ENCODE measurements around the gene PDE1A. TPM values are rescaled to one million over a fixed set of nuclear protein-coding genes. Genes with fewer than 3 reads are reported as not detected.

PDE1A gene
- total RNA-seq, 1 experiment from 2014 or later = not detected

- no TSS peak for BruUV-seq (replicated peaks)
- no peak overlapping the region for H3K4me3 ChIP-seq (ENCODE audit: low read length)
- H3F3A ChIP-seq (ENCODE audit: low read length, unreplicated experiment) = no peaks in the 10 kb centered on the region
- ATAC-seq (no peak), DNase-seq (no peak)
- ChIA-PET CTCF (no interaction called here), POLR2A (ENCODE audit: unreplicated experiment) (no interaction called here)
- H3K4me1 ChIP-seq (ENCODE audit: insufficient read depth, low read length) = peaks cover 11% of the 10 kb centered on the region
- no peaks in the 10 kb centered on the region for H3K27me3 ChIP-seq (ENCODE audit: low read length)
- no peak overlapping the region for H3K27ac ChIP-seq (ENCODE audit: low read length)
- no peak overlapping the region for H3K9ac ChIP-seq (ENCODE audit: low read length)
- no peaks in the 10 kb centered on the region for H3K36me3 ChIP-seq (ENCODE audit: low read depth, low read length)
- H3K9me3 ChIP-seq (ENCODE audit: low read length) = no peaks in the 10 kb centered on the region
- no peak overlapping the region for H3K4me2 ChIP-seq (ENCODE audit: low read length)
- no peaks in the 10 kb centered on the region for H3K79me2 ChIP-seq (ENCODE audit: low read length)
- TF ChIP-seq CTCF (conservative IDR thresholded peaks at IDR 0.05; ENCODE audit: low read depth, low read length) (no peak), EZH2phosphoT487 (IDR thresholded peaks at IDR 0.05; ENCODE audit: borderline replicate concordance, low read length) (no peak), EZH2 (IDR thresholded peaks at IDR 0.05; ENCODE audit: low read length, unreplicated experiment) (no peak)
- H4K20me1 ChIP-seq (ENCODE audit: low read length) = no peaks in the 10 kb centered on the region
- intact Hi-C loops (cut with micrococcal nuclease) = loop anchor here (5.0 kb wide), 1 partner anchor 232 kb away; no protein-coding TSS in a partner anchor
- H2AFZ ChIP-seq (ENCODE audit: low read length) = no peak overlapping the region
- H3K9me2 ChIP-seq (replicated peaks; ENCODE audit: low read length) = no peaks in the 10 kb centered on the region
These were observed 292.6 kb downstream of the PDE1A start for GRCh38 chr2:182134201-182134600.

DNA sequence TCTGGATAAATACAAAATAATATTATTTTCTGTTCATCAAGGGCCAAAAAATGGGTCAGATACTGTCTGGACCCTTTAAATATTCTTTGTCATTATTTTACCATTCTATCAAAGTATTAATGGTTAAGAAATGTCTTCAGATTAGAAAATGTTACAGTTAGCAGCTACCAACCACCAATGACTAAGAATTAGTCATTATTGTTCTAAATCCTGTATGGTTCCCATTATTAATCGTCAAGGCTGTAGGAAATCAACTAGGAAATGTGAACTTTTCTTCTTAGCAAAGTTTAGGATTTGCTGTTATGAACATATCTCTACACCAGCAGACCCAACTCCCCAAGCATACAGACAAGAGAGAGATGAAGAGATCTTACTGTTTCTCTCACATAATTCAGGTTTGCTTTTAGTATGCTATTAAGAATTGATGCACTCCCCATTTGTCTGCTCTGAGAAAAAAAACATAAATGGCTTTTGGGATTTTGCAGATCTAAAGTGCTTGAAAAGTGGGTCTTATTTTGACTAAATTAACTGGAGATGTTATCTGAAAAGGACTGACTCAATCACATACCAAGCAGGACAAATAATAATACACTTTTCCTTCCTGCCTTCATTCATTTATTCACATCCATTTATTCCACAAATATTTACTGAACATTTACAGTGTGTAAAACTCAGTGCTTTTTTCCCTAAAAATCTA, 293.5 kb downstream of the PDE1A start:
- 0 out of 2 replicates have a peak overlapping the region, but pooled peaks have one; percentile 2 for H3K4me2 ChIP-seq (ENCODE audit: low read length)
- H3K36me3 ChIP-seq (ENCODE audit: low read depth, low read length) = no peaks in the 10 kb centered on the region
- intact Hi-C loops (cut with micrococcal nuclease) = loop anchor here (2.0 to 5.0 kb wide), 4 partner anchors 231 to 1029 kb away; no protein-coding TSS in a partner anchor
- ATAC-seq (peak; percentile 88), DNase-seq (peak; percentile 49)
- no peaks in the 10 kb centered on the region for H3K9me2 ChIP-seq (replicated peaks; ENCODE audit: low read length)
- POLR2A ChIA-PET (ENCODE audit: unreplicated experiment) = interaction anchor here (0.5 kb wide), 1 partner anchor 348 kb away, joined by 3 read pairs; no protein-coding TSS in a partner anchor
- no peak overlapping the region for H3K27ac ChIP-seq (ENCODE audit: low read length)
- H3F3A ChIP-seq (ENCODE audit: low read length, unreplicated experiment) = no peaks in the 10 kb centered on the region
- TF ChIP-seq EZH2phosphoT487 (IDR thresholded peaks at IDR 0.05; ENCODE audit: borderline replicate concordance, low read length) = no peak
- no peak for TF ChIP-seq CTCF (conservative IDR thresholded peaks at IDR 0.05; ENCODE audit: low read depth, low read length)
- TF ChIP-seq EZH2 (IDR thresholded peaks at IDR 0.05; ENCODE audit: low read length, unreplicated experiment) = no peak
- CTCF ChIA-PET = interaction anchor here (0.7 to 1.1 kb wide), 2 partner anchors 56 to 418 kb away, joined by 4 read pairs; no protein-coding TSS in a partner anchor
- no peaks in the 10 kb centered on the region for H4K20me1 ChIP-seq (ENCODE audit: low read length)
- H3K4me3 ChIP-seq (ENCODE audit: low read length) = no peak overlapping the region
- H2AFZ ChIP-seq (ENCODE audit: low read length) = no peak overlapping the region
- H3K9me3 ChIP-seq (ENCODE audit: low read length) = no peaks in the 10 kb centered on the region
- H3K79me2 ChIP-seq (ENCODE audit: low read length) = no peaks in the 10 kb centered on the region
- no peaks in the 10 kb centered on the region for H3K27me3 ChIP-seq (ENCODE audit: low read length)
- no peak overlapping the region for H3K9ac ChIP-seq (ENCODE audit: low read length)
- no TSS peak for BruUV-seq (replicated peaks)
- peaks cover 11% of the 10 kb centered on the region for H3K4me1 ChIP-seq (ENCODE audit: insufficient read depth, low read length)

GRCh38 chr2:182132605-182133004, 294.2 kb downstream of the PDE1A start:
- Histone ChIP-seq H3K79me2 (ENCODE audit: low read length) (no peaks in the 10 kb centered on the region), H3K9me2 (replicated peaks; ENCODE audit: low read length) (no peaks in the 10 kb centered on the region), H3K27ac (ENCODE audit: low read length) (no peak overlapping the region), H3K36me3 (ENCODE audit: low read depth, low read length) (no peaks in the 10 kb centered on the region), H2AFZ (ENCODE audit: low read length) (no peak overlapping the region), H3K4me2 (ENCODE audit: low read length) (no peak overlapping the region), H3F3A (ENCODE audit: low read length, unreplicated experiment) (no peaks in the 10 kb centered on the region), H3K4me3 (ENCODE audit: low read length) (no peak overlapping the region), H3K9me3 (ENCODE audit: low read length) (no peaks in the 10 kb centered on the region), H4K20me1 (ENCODE audit: low read length) (no peaks in the 10 kb centered on the region), H3K9ac (ENCODE audit: low read length) (no peak overlapping the region), H3K4me1 (ENCODE audit: insufficient read depth, low read length) (peaks cover 11% of the 10 kb centered on the region), H3K27me3 (ENCODE audit: low read length) (no peaks in the 10 kb centered on the region)
- POLR2A ChIA-PET (ENCODE audit: unreplicated experiment) = interaction anchor here (0.5 kb wide), 1 partner anchor 348 kb away, joined by 3 read pairs; no protein-coding TSS in a partner anchor
- intact Hi-C loops (cut with micrococcal nuclease) = loop anchor here (2.0 to 5.0 kb wide), 4 partner anchors 230 to 1028 kb away; no protein-coding TSS in a partner anchor
- no TSS peak for BruUV-seq (replicated peaks)
- CTCF ChIA-PET = interaction anchor here (1.1 kb wide), 1 partner anchor 418 kb away, joined by 4 read pairs; no protein-coding TSS in a partner anchor
- TF ChIP-seq EZH2phosphoT487 (IDR thresholded peaks at IDR 0.05; ENCODE audit: borderline replicate concordance, low read length) (no peak), EZH2 (IDR thresholded peaks at IDR 0.05; ENCODE audit: low read length, unreplicated experiment) (no peak), CTCF (conservative IDR thresholded peaks at IDR 0.05; ENCODE audit: low read depth, low read length) (peak; percentile 54)
- DNase-seq (peak; percentile 29), ATAC-seq (peak; percentile 71)

Measured in PC-3 (cell line).